OCI-LY7 (cell line): ENCODE measurements around the gene INTS11. TPM values are rescaled to one million over a fixed set of nuclear protein-coding genes. Genes with fewer than 3 reads are reported as not detected.
A peak's percentile ranks its signal among the peaks of the same experiment; 100 is the strongest.

Source experiments
- BruUV-seq: library from RNA; stranded (reverse); fragments of 400-500 nt; replicated peaks from 2 replicates; lab custom pipeline; 2021; lab: Mats Ljungman, UMichigan
- CTCF ChIA-PET: fragments of 300-600 bp; sonication (Branson Sonifier 250); formaldehyde crosslinking; loops from one replicate; lab custom pipeline; 2022; ENCODE audit warnings: antibody characterized with exemption; ENCODE audit not compliant: unreplicated experiment; lab: Charles Lee
- POLR2A ChIA-PET: fragments of 300-600 bp; sonication (Branson Sonifier 250); formaldehyde crosslinking; loops from one replicate; lab custom pipeline; 2022; ENCODE audit warnings: antibody characterized with exemption; lab: Charles Lee
- DNase-seq: peaks from one replicate; pipeline ENCODE4 v3.0.0-alpha.2; 2015; ENCODE audit warnings: low spot score
- H2AFZ ChIP-seq: fragments of 200-600 bp; sonication (generic), shearing (Covaris generic); 2 replicates; pipeline ENCODE4 v1.6.1; 2014; ENCODE audit warnings: mild to moderate bottlenecking, antibody characterized with exemption, low read length, moderate library complexity
- H3K27ac ChIP-seq: fragments of 200-600 bp; sonication (generic); 2 replicates; pipeline ENCODE4 v1.5.1; 2014; ENCODE audit warnings: mixed run types, low read depth, mild to moderate bottlenecking, moderate library complexity, low read length, inconsistent platforms; ENCODE audit not compliant: poor library complexity, severe bottlenecking
- H3K36me3 ChIP-seq: fragments of 200-600 bp; sonication (generic); 2 replicates; pipeline ENCODE4 v1.6.1; 2014; ENCODE audit warnings: mild to moderate bottlenecking, antibody characterized with exemption, low read length, moderate library complexity, mixed read lengths; ENCODE audit not compliant: insufficient read depth
- H3K4me1 ChIP-seq: fragments of 200-600 bp; sonication (generic); 2 replicates; pipeline ENCODE4 v1.5.1; 2014; ENCODE audit warnings: mild to moderate bottlenecking, low read length; ENCODE audit not compliant: insufficient read depth, poor library complexity, severe bottlenecking
- H3K4me2 ChIP-seq: fragments of 200-600 bp; sonication (generic); 2 replicates; pipeline ENCODE4 v1.6.1; 2014; ENCODE audit warnings: mild to moderate bottlenecking, low read length
- H3K4me3 ChIP-seq: fragments of 200-600 bp; sonication (generic); 2 replicates; pipeline ENCODE4 v1.5.1; 2014; ENCODE audit warnings: mild to moderate bottlenecking, low read depth, low read length; ENCODE audit not compliant: poor library complexity, severe bottlenecking
- H3K79me2 ChIP-seq: fragments of 200-600 bp; sonication (generic); 2 replicates; pipeline ENCODE4 v1.6.1; 2016; ENCODE audit warnings: low read depth, mild to moderate bottlenecking, low read length, moderate library complexity, mixed read lengths; ENCODE audit not compliant: insufficient read depth
- H3K9me2 ChIP-seq: fragments of 200-600 bp; sonication (generic); 2 replicates; pipeline ENCODE4 v1.6.1; 2016; ENCODE audit warnings: mild to moderate bottlenecking, low read length, mixed read lengths; ENCODE audit not compliant: insufficient read depth
- H3K9me3 ChIP-seq: fragments of 200-600 bp; sonication (generic); 2 replicates; pipeline ENCODE4 v1.6.1; 2014; ENCODE audit warnings: mild to moderate bottlenecking, mixed run types, low read length, mixed read lengths
- H4K20me1 ChIP-seq: fragments of 200-600 bp; sonication (generic); 2 replicates; pipeline ENCODE4 v1.6.1; 2014; ENCODE audit warnings: mild to moderate bottlenecking, antibody characterized with exemption, low read length, moderate library complexity, mixed read lengths; ENCODE audit not compliant: insufficient read depth
- EZH2phosphoT487 ChIP-seq: fragments of 200-600 bp; sonication (generic); IDR thresholded peaks from 2 replicates; pipeline ENCODE4 v1.6.1; 2018; ENCODE audit warnings: low read depth, borderline replicate concordance, mild to moderate bottlenecking, mixed run types, antibody characterized with exemption, low read length, moderate library complexity, mixed read lengths
- intact Hi-C: fragments of 100-400 bp; cut with micrococcal nuclease; formaldehyde crosslinking; loops from one replicate; pipeline ENCODE4 v1.10.0; 2022; ENCODE audit not compliant: unreplicated experiment
- total RNA-seq, 2 experiments: library from RNA; depleted of rRNA in 1 of 2; stranded (reverse); fragments of >200 nt in 1 of 2; shearing (Covaris generic) in 1 of 2; gene quantifications; 2 replicates each; pipeline ENCODE4 v1.2.3, GENCODE V29; 2014 to 2022
- TF ChIP-seq, protein P1 (sequence below): fragments of 200-600 bp; sonication (generic); conservative IDR thresholded peaks from 2 replicates; pipeline ENCODE4 v1.5.1; 2014; ENCODE audit warnings: mild to moderate bottlenecking, antibody characterized with exemption, low read length, moderate library complexity, mixed read lengths

Gene INTS11
- total RNA-seq, 2 experiments from 2014 or later = 142 to 146 TPM

GRCh38 chr1:1275836-1276235 lies 48.6 kb downstream of the INTS11 start:
- ChIA-PET POLR2A (interaction anchor here (0.7 kb wide), 1 partner anchor 29 kb away, joined by 3 read pairs; no protein-coding TSS in a partner anchor), CTCF (no interaction called here)
- H3K9me2 ChIP-seq = no peaks in the 10 kb centered on the region
- intact Hi-C loops = no loop called here
- peaks cover 15% of the 10 kb centered on the region for H3K36me3 ChIP-seq
- peaks cover 26% of the 10 kb centered on the region for H3K4me1 ChIP-seq
- TF ChIP-seq EZH2phosphoT487 = no peak
- TF ChIP-seq, protein P1, sequence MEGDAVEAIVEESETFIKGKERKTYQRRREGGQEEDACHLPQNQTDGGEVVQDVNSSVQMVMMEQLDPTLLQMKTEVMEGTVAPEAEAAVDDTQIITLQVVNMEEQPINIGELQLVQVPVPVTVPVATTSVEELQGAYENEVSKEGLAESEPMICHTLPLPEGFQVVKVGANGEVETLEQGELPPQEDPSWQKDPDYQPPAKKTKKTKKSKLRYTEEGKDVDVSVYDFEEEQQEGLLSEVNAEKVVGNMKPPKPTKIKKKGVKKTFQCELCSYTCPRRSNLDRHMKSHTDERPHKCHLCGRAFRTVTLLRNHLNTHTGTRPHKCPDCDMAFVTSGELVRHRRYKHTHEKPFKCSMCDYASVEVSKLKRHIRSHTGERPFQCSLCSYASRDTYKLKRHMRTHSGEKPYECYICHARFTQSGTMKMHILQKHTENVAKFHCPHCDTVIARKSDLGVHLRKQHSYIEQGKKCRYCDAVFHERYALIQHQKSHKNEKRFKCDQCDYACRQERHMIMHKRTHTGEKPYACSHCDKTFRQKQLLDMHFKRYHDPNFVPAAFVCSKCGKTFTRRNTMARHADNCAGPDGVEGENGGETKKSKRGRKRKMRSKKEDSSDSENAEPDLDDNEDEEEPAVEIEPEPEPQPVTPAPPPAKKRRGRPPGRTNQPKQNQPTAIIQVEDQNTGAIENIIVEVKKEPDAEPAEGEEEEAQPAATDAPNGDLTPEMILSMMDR = no peak
- H4K20me1 ChIP-seq = 0 out of 2 replicates have a peak, but pooled peaks cover 12% of the 10 kb centered on the region
- no peak overlapping the region for H3K4me3 ChIP-seq
- H2AFZ ChIP-seq = no peak overlapping the region
- no peak overlapping the region for H3K4me2 ChIP-seq
- peaks cover 24% of the 10 kb centered on the region for H3K79me2 ChIP-seq
- H3K9me3 ChIP-seq = no peaks in the 10 kb centered on the region
- no peak for DNase-seq
- H3K27ac ChIP-seq = no peak overlapping the region
- BruUV-seq = no TSS peak

DNA sequence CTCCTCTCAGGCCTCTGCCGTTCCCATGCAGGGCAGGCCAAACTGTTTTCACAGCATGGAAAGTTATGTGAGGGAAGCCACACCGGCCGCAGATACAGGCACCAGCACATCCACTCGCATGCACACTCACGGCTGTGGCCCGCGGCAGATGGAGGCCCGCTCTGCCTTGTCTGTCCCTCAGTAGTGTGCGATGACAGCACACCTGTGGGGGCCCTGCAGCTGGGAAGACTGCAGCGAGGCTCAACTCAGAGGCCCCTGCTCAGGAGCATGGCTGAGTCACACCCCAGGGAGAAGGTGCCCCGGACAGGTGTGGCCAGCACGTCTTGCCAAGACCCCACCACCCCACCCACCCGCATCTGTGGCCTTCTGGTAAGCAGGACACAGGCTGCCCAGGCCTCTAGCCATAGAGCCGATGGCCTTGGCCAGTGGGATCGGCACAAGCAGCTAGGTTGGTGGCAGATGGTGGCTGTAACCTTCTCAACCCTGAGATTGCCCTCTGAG lies 49.5 kb downstream of the INTS11 start:
- ChIA-PET CTCF (no interaction called here), POLR2A (interaction anchor here (0.6 to 0.7 kb wide), 2 partner anchors 30 to 360 kb away, joined by 3 read pairs; no protein-coding TSS in a partner anchor)
- H3K4me2 ChIP-seq = peak overlapping the region; percentile 79
- H3K9me2 ChIP-seq = no peaks in the 10 kb centered on the region
- no peaks in the 10 kb centered on the region for H3K9me3 ChIP-seq
- no peak for TF ChIP-seq EZH2phosphoT487
- TF ChIP-seq, protein P1 = no peak
- H2AFZ ChIP-seq = no peak overlapping the region
- peaks cover 23% of the 10 kb centered on the region for H3K36me3 ChIP-seq
- 0 out of 2 replicates have a peak, but pooled peaks cover 12% of the 10 kb centered on the region for H4K20me1 ChIP-seq
- intact Hi-C loops = no loop called here
- H3K4me1 ChIP-seq = peaks cover 26% of the 10 kb centered on the region
- no peak overlapping the region for H3K27ac ChIP-seq
- DNase-seq = no peak
- no TSS peak for BruUV-seq
- H3K4me3 ChIP-seq = no peak overlapping the region
- peaks cover 33% of the 10 kb centered on the region for H3K79me2 ChIP-seq

GRCh38 chr1:1274299-1274930 lies 50.0 kb downstream of the INTS11 start:
- BruUV-seq = no TSS peak
- H4K20me1 ChIP-seq = 0 out of 2 replicates have a peak, but pooled peaks cover 12% of the 10 kb centered on the region
- DNase-seq = no peak
- POLR2A ChIA-PET = interaction anchor here (0.6 to 1.4 kb wide), 2 partner anchors 13 to 360 kb away, joined by 3 read pairs; no protein-coding TSS in a partner anchor
- H3K36me3 ChIP-seq = peaks cover 27% of the 10 kb centered on the region
- no peaks in the 10 kb centered on the region for H3K9me3 ChIP-seq
- H3K27ac ChIP-seq = no peak overlapping the region
- H3K4me2 ChIP-seq = peak overlapping the region; percentile 79
- H2AFZ ChIP-seq = peak overlapping the region; percentile 77; the same call in 1 of the 2 replicates
- CTCF ChIA-PET = interaction anchor here (0.9 kb wide), 1 partner anchor 152 kb away, joined by 11 read pairs; no protein-coding TSS in a partner anchor
- H3K4me1 ChIP-seq = peaks cover 26% of the 10 kb centered on the region
- intact Hi-C loops = no loop called here
- peaks cover 38% of the 10 kb centered on the region for H3K79me2 ChIP-seq
- no peak for TF ChIP-seq EZH2phosphoT487
- H3K4me3 ChIP-seq = peak overlapping the region; percentile 94
- H3K9me2 ChIP-seq = no peaks in the 10 kb centered on the region
